OCI-LY7 (cell line): Measurements from ENCODE around the gene RALGAPA2. TPM values are rescaled to one million over a fixed set of nuclear protein-coding genes. Genes with fewer than 3 reads are reported as not detected.

Experiments used
- BruUV-seq: library from RNA; stranded (reverse); fragments of 400-500 nt; replicated peaks from 2 replicates; lab custom pipeline; 2021; lab: Mats Ljungman, UMichigan
- CTCF ChIA-PET: fragments of 300-600 bp; sonication (Branson Sonifier 250); formaldehyde crosslinking; loops from one replicate; lab custom pipeline; 2022; ENCODE audit warnings: antibody characterized with exemption; ENCODE audit not compliant: unreplicated experiment; lab: Charles Lee
- POLR2A ChIA-PET: fragments of 300-600 bp; sonication (Branson Sonifier 250); formaldehyde crosslinking; loops from one replicate; lab custom pipeline; 2022; ENCODE audit warnings: antibody characterized with exemption; lab: Charles Lee
- DNase-seq: peaks from one replicate; pipeline ENCODE4 v3.0.0-alpha.2; 2015; ENCODE audit warnings: low spot score
- H2AFZ ChIP-seq: fragments of 200-600 bp; sonication (generic), shearing (Covaris generic); 2 replicates; pipeline ENCODE4 v1.6.1; 2014; ENCODE audit warnings: mild to moderate bottlenecking, antibody characterized with exemption, low read length, moderate library complexity
- H3K27ac ChIP-seq: fragments of 200-600 bp; sonication (generic); 2 replicates; pipeline ENCODE4 v1.5.1; 2014; ENCODE audit warnings: mixed run types, low read depth, mild to moderate bottlenecking, moderate library complexity, low read length, inconsistent platforms; ENCODE audit not compliant: poor library complexity, severe bottlenecking
- H3K36me3 ChIP-seq: fragments of 200-600 bp; sonication (generic); 2 replicates; pipeline ENCODE4 v1.6.1; 2014; ENCODE audit warnings: mild to moderate bottlenecking, antibody characterized with exemption, low read length, moderate library complexity, mixed read lengths; ENCODE audit not compliant: insufficient read depth
- H3K4me1 ChIP-seq: fragments of 200-600 bp; sonication (generic); 2 replicates; pipeline ENCODE4 v1.5.1; 2014; ENCODE audit warnings: mild to moderate bottlenecking, low read length; ENCODE audit not compliant: insufficient read depth, poor library complexity, severe bottlenecking
- H3K4me2 ChIP-seq: fragments of 200-600 bp; sonication (generic); 2 replicates; pipeline ENCODE4 v1.6.1; 2014; ENCODE audit warnings: mild to moderate bottlenecking, low read length
- H3K4me3 ChIP-seq: fragments of 200-600 bp; sonication (generic); 2 replicates; pipeline ENCODE4 v1.5.1; 2014; ENCODE audit warnings: mild to moderate bottlenecking, low read depth, low read length; ENCODE audit not compliant: poor library complexity, severe bottlenecking
- H3K79me2 ChIP-seq: fragments of 200-600 bp; sonication (generic); 2 replicates; pipeline ENCODE4 v1.6.1; 2016; ENCODE audit warnings: low read depth, mild to moderate bottlenecking, low read length, moderate library complexity, mixed read lengths; ENCODE audit not compliant: insufficient read depth
- H3K9me2 ChIP-seq: fragments of 200-600 bp; sonication (generic); 2 replicates; pipeline ENCODE4 v1.6.1; 2016; ENCODE audit warnings: mild to moderate bottlenecking, low read length, mixed read lengths; ENCODE audit not compliant: insufficient read depth
- H3K9me3 ChIP-seq: fragments of 200-600 bp; sonication (generic); 2 replicates; pipeline ENCODE4 v1.6.1; 2014; ENCODE audit warnings: mild to moderate bottlenecking, mixed run types, low read length, mixed read lengths
- H4K20me1 ChIP-seq: fragments of 200-600 bp; sonication (generic); 2 replicates; pipeline ENCODE4 v1.6.1; 2014; ENCODE audit warnings: mild to moderate bottlenecking, antibody characterized with exemption, low read length, moderate library complexity, mixed read lengths; ENCODE audit not compliant: insufficient read depth
- EZH2phosphoT487 ChIP-seq: fragments of 200-600 bp; sonication (generic); IDR thresholded peaks from 2 replicates; pipeline ENCODE4 v1.6.1; 2018; ENCODE audit warnings: low read depth, borderline replicate concordance, mild to moderate bottlenecking, mixed run types, antibody characterized with exemption, low read length, moderate library complexity, mixed read lengths
- intact Hi-C: fragments of 100-400 bp; cut with micrococcal nuclease; formaldehyde crosslinking; loops from one replicate; pipeline ENCODE4 v1.10.0; 2022; ENCODE audit not compliant: unreplicated experiment
- total RNA-seq, 2 experiments: library from RNA; depleted of rRNA in 1 of 2; stranded (reverse); fragments of >200 nt in 1 of 2; shearing (Covaris generic) in 1 of 2; gene quantifications; 2 replicates each; pipeline ENCODE4 v1.2.3, GENCODE V29; 2014 to 2022
- TF ChIP-seq, protein P1 (sequence below): fragments of 200-600 bp; sonication (generic); conservative IDR thresholded peaks from 2 replicates; pipeline ENCODE4 v1.5.1; 2014; ENCODE audit warnings: mild to moderate bottlenecking, antibody characterized with exemption, low read length, moderate library complexity, mixed read lengths

Gene RALGAPA2
- total RNA-seq, 2 experiments from 2014 or later: 9.1 to 17.8 TPM

DNA sequence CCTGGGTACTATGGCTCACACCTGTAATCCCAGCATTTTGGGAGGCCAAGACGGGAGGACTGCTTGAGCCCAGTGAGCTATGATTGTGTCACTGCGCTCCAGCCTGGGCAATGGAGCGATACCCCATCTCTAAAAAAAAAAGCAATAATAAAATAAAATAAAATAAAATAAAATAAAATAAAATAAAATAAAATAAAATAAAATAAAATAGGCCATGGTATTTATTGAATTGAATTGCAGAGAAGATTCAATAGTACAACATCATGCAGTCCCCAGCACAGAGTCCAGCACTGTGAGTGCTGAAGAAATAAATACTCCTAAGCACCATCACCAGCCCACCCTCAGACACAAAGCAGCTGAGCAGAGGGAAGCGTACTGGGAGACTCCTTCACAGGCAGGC lies 144.7 kb downstream of the RALGAPA2 start:
- H3K9me2 ChIP-seq: no peaks in the 10 kb centered on the region
- no peak overlapping the region for H3K4me2 ChIP-seq
- ChIA-PET CTCF (no interaction called here), POLR2A (interaction anchor here (0.6 to 1.3 kb wide), 2 partner anchors 15 to 560 kb away, joined by 3 read pairs; no protein-coding TSS in a partner anchor)
- intact Hi-C loops: loop anchor here (1.0 kb wide), 2 partner anchors 207 to 484 kb away; no protein-coding TSS in a partner anchor
- no peaks in the 10 kb centered on the region for H3K36me3 ChIP-seq
- BruUV-seq: no TSS peak
- H3K4me1 ChIP-seq: peaks cover 8% of the 10 kb centered on the region
- no peak overlapping the region for H3K4me3 ChIP-seq
- no peaks in the 10 kb centered on the region for H3K9me3 ChIP-seq
- no peak for DNase-seq
- no peaks in the 10 kb centered on the region for H3K79me2 ChIP-seq
- no peaks in the 10 kb centered on the region for H4K20me1 ChIP-seq
- H2AFZ ChIP-seq: no peak overlapping the region
- TF ChIP-seq EZH2phosphoT487: no peak
- TF ChIP-seq, protein P1, sequence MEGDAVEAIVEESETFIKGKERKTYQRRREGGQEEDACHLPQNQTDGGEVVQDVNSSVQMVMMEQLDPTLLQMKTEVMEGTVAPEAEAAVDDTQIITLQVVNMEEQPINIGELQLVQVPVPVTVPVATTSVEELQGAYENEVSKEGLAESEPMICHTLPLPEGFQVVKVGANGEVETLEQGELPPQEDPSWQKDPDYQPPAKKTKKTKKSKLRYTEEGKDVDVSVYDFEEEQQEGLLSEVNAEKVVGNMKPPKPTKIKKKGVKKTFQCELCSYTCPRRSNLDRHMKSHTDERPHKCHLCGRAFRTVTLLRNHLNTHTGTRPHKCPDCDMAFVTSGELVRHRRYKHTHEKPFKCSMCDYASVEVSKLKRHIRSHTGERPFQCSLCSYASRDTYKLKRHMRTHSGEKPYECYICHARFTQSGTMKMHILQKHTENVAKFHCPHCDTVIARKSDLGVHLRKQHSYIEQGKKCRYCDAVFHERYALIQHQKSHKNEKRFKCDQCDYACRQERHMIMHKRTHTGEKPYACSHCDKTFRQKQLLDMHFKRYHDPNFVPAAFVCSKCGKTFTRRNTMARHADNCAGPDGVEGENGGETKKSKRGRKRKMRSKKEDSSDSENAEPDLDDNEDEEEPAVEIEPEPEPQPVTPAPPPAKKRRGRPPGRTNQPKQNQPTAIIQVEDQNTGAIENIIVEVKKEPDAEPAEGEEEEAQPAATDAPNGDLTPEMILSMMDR: no peak
- no peak overlapping the region for H3K27ac ChIP-seq

DNA sequence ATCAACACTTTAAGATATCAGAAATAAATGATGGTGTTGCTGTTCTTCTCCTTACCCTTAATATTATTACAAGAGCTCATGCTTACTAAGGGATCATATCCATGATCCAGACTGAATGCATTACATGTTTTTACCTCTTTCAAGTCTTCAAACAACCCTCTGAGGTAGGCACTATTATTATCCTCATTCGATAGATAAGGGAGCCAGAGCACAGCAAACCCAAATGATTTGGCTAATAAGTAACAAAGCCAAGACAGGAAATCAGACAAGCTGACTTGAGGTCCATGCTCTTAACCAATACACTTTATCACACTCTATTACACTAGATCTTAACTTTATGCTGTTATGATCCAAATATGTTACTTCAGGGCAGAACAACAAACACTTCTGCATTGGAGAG lies 145.9 kb downstream of the RALGAPA2 start:
- Histone ChIP-seq H3K4me1 (peaks cover 8% of the 10 kb centered on the region), H3K4me2 (no peak overlapping the region), H3K9me3 (no peaks in the 10 kb centered on the region), H3K79me2 (no peaks in the 10 kb centered on the region), H4K20me1 (no peaks in the 10 kb centered on the region), H2AFZ (no peak overlapping the region), H3K9me2 (no peaks in the 10 kb centered on the region), H3K36me3 (no peaks in the 10 kb centered on the region), H3K27ac (no peak overlapping the region), H3K4me3 (no peak overlapping the region)
- no peak for DNase-seq
- intact Hi-C loops: no loop called here
- TF ChIP-seq, protein P1: no peak
- no TSS peak for BruUV-seq
- POLR2A ChIA-PET: interaction anchor here (0.7 to 1.3 kb wide), 3 partner anchors 14 to 48 kb away, joined by 3 read pairs; no protein-coding TSS in a partner anchor
- CTCF ChIA-PET: no interaction called here

DNA sequence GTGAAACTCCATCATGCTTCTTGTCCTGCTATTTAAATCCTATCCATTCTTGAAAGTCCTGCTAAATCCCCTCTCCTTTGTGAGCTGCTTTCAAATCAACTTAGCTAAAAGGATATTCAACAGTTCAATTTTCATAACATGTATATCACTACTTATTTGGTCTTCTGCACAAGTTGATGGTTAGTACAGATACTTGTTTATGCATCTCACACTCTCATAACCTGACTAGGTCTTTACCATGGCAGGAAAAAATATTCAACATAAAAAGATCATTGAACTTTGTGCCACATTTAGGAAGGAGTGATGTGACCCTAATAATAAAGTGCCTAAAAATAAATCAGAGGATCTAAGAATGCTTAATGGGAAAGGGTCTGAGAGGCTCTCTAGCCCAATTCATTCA lies 148.2 kb downstream of the RALGAPA2 start:
- ChIA-PET CTCF (no interaction called here), POLR2A (interaction anchor here (0.5 kb wide), 1 partner anchor 475 kb away, joined by 5 read pairs; no protein-coding TSS in a partner anchor)
- Histone ChIP-seq H3K36me3 (no peaks in the 10 kb centered on the region), H3K9me2 (no peaks in the 10 kb centered on the region), H3K79me2 (no peaks in the 10 kb centered on the region), H3K4me3 (no peak overlapping the region), H3K4me2 (no peak overlapping the region), H3K4me1 (no peaks in the 10 kb centered on the region), H3K9me3 (no peaks in the 10 kb centered on the region), H2AFZ (no peak overlapping the region), H4K20me1 (no peaks in the 10 kb centered on the region), H3K27ac (no peak overlapping the region)
- BruUV-seq: no TSS peak
- intact Hi-C loops: no loop called here
- DNase-seq: no peak
- TF ChIP-seq EZH2phosphoT487: no peak
- TF ChIP-seq, protein P1: no peak
